Omental fat pad (tissue), 4 donors: ENCODE data around the gene ATP10D. TPM values are rescaled to one million over a fixed set of nuclear protein-coding genes. Genes with fewer than 3 reads are reported as not detected.

Source experiments
- ATAC-seq: fragments of 150-250 bp; one replicate; pipeline ENCODE4 v1.9.1; 2016; ENCODE audit warnings: mild to moderate bottlenecking, moderate library complexity; ENCODE audit not compliant: low FRiP score
- DNase-seq: peaks from one replicate; pipeline ENCODE4 v3.0.0-alpha.2; 2019; ENCODE audit warnings: low spot score
- total RNA-seq, 4 donors: library from RNA; depleted of rRNA; stranded (reverse); fragments of >200 nt; gene quantifications; one replicate each; pipeline ENCODE4 v1.1.0, GENCODE V29; 2016
- TF ChIP-seq, protein P1 (sequence below), 3 donors: fragments of 450-650 bp; IDR thresholded peaks; one replicate each; pipeline ENCODE4 v1.5.1; 2016 to 2017; ENCODE audit warnings: antibody characterized with exemption in 3 of 3, mild to moderate bottlenecking in 3 of 3, moderate library complexity in 2 of 3

Gene ATP10D
- total RNA-seq, 4 donors from 2014 or later, result 10.2 to 19.9 (median 13.8) TPM

- DNase-seq, result no peak
- TF ChIP-seq, protein P1, sequence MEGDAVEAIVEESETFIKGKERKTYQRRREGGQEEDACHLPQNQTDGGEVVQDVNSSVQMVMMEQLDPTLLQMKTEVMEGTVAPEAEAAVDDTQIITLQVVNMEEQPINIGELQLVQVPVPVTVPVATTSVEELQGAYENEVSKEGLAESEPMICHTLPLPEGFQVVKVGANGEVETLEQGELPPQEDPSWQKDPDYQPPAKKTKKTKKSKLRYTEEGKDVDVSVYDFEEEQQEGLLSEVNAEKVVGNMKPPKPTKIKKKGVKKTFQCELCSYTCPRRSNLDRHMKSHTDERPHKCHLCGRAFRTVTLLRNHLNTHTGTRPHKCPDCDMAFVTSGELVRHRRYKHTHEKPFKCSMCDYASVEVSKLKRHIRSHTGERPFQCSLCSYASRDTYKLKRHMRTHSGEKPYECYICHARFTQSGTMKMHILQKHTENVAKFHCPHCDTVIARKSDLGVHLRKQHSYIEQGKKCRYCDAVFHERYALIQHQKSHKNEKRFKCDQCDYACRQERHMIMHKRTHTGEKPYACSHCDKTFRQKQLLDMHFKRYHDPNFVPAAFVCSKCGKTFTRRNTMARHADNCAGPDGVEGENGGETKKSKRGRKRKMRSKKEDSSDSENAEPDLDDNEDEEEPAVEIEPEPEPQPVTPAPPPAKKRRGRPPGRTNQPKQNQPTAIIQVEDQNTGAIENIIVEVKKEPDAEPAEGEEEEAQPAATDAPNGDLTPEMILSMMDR (IDR thresholded peaks at IDR 0.05), result no peak
- ATAC-seq, result no peak
Observed at GRCh38 chr4:47473141-47473750, 11.8 kb upstream of the ATP10D start.

- ATAC-seq (no peak), DNase-seq (no peak)
- TF ChIP-seq, protein P1 (IDR thresholded peaks at IDR 0.05), result no peak
Observed at GRCh38 chr4:47474799-47475198, 10.3 kb upstream of the ATP10D start.

GRCh38 chr4:47475411-47475810 is 9.7 kb upstream of the ATP10D start:
- DNase-seq (no peak), ATAC-seq (no peak)
- TF ChIP-seq, protein P1 (IDR thresholded peaks at IDR 0.05), result no peak

GRCh38 chr4:47478804-47479203 is 6.3 kb upstream of the ATP10D start:
- DNase-seq (no peak), ATAC-seq (no peak)
- TF ChIP-seq, protein P1 (IDR thresholded peaks at IDR 0.05), result no peak

DNA sequence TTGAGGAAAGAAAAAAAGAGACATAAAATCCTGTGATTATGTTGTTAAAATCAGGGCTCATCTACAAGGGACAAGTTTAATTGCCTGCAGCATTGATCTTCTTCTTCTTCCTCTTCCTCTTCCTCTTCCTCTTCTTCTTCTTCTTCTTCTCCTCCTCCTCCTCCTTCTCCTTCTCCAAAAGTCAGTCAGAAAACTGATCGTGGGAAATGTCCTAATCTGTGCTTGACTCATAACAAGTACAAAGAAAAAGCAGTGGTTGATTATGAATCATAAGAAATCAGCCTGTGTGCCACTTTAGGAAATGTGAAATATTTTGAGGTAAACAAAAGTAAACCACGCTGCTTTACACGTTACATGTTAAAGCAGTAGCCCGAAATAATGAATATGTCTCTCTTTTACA is 2.7 kb upstream of the ATP10D start:
- TF ChIP-seq, protein P1 (IDR thresholded peaks at IDR 0.05), result no peak
- DNase-seq (no peak), ATAC-seq (no peak)

- DNase-seq, result no peak
- no peak for ATAC-seq
- TF ChIP-seq, protein P1 (IDR thresholded peaks at IDR 0.05), result no peak
Observed at GRCh38 chr4:47483745-47484144, 1.3 kb upstream of the ATP10D start.

DNA sequence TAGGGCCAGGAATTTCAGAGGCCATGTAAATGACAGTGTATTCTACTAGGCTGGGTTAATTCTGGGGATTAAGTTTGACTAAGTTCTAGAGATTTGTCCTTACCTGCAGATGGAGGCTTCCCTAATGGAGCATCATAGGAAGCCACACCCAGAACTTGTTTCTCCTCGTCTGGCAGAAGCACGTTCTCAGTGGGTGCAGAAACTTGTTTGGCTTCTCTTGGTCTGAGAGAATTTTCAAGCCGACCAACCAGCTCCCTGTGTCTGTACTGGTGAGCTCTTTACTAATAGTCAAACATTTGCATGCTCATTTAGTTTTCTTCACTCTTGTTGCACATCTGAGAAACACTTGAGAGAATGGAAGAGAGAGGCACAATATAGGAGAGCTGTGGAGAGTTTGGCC is 907 bp upstream of the ATP10D start:
- DNase-seq (no peak), ATAC-seq (no peak)
- TF ChIP-seq, protein P1 (IDR thresholded peaks at IDR 0.05), result no peak
